Measurements from ENCODE around the gene RXRA.

The RXRA gene

DNA sequence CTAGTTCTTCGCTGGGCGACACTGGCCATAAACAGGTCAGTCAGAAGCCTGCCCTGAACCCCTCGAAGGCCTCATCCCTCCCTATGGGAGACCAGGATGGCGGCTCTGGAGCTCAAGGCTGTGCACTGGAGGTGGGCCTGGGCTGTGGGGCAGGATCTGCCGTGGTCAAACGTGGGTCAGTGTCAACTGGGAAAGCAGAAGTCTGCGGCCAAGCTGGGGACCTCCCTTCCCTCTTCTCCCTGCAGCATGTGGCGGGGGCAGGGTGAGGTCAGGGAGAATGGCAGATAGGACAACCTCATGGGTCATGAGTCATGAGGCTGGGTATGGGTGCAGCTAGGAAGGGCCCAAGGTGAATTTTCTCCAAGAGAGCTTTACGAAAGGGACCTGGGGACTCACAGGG lies 132.9 kb downstream of the RXRA start:
- H3K9me3 ChIP-seq (ENCODE audit: insufficient read depth, low read length), result no peaks in the 10 kb centered on the region
- H3K27me3 ChIP-seq (ENCODE audit: insufficient read depth, insufficient read length), result no peaks in the 10 kb centered on the region
- DNase-seq (ENCODE audit: low read depth, low spot score), result no peak
- H3K36me3 ChIP-seq (ENCODE audit: insufficient read depth, insufficient read length, low read length), result no peaks in the 10 kb centered on the region
- H3K4me1 ChIP-seq (ENCODE audit: insufficient read depth, insufficient read length), result peaks cover 23% of the 10 kb centered on the region
- no peak overlapping the region for H3K4me3 ChIP-seq (ENCODE audit: insufficient read length, low read depth)
- H3K9ac ChIP-seq (ENCODE audit: insufficient read length, low read depth), result no peak overlapping the region
- no peak for TF ChIP-seq ZNF274 (IDR thresholded peaks at IDR 0.05; ENCODE audit: low read depth, low read length)
- no peak for TF ChIP-seq SUZ12 (IDR thresholded peaks at IDR 0.05; ENCODE audit: extremely low read depth, insufficient read depth, insufficient read length)
- no peak for TF ChIP-seq YY1 (IDR thresholded peaks at IDR 0.05; ENCODE audit: insufficient read depth, insufficient read length)

DNA sequence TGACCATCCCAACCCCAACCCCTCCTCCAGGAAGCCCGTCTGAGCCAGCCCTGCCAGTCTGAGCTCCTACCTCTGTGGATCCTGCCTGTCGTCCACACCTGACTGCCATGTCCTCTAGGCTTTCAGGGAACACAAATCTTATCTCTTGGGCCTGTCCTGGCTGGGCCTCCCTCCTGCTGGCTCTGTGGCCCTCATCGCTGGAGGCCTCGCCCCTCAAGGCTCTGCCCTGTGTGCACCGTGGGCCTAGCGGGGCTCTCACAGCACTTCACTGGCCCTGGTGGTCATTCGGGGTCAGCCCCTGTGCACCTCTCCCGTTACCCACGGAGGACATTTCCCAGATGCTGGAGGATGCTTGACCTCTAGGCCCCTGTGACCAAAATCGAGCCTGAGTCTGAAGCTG lies 133.3 kb downstream of the RXRA start:
- Histone ChIP-seq H3K9ac (ENCODE audit: insufficient read length, low read depth) (no peak overlapping the region), H3K27me3 (ENCODE audit: insufficient read depth, insufficient read length) (no peaks in the 10 kb centered on the region), H3K36me3 (ENCODE audit: insufficient read depth, insufficient read length, low read length) (no peaks in the 10 kb centered on the region), H3K9me3 (ENCODE audit: insufficient read depth, low read length) (no peaks in the 10 kb centered on the region), H3K4me1 (ENCODE audit: insufficient read depth, insufficient read length) (peaks cover 18% of the 10 kb centered on the region), H3K4me3 (ENCODE audit: insufficient read length, low read depth) (no peak overlapping the region)
- TF ChIP-seq ZNF274 (IDR thresholded peaks at IDR 0.05; ENCODE audit: low read depth, low read length) (no peak), SUZ12 (IDR thresholded peaks at IDR 0.05; ENCODE audit: extremely low read depth, insufficient read depth, insufficient read length) (no peak), YY1 (IDR thresholded peaks at IDR 0.05; ENCODE audit: insufficient read depth, insufficient read length) (no peak)
- DNase-seq (ENCODE audit: low read depth, low spot score), result no peak

- Histone ChIP-seq H3K27me3 (ENCODE audit: insufficient read depth, insufficient read length) (no peaks in the 10 kb centered on the region), H3K9me3 (ENCODE audit: insufficient read depth, low read length) (no peaks in the 10 kb centered on the region), H3K9ac (ENCODE audit: insufficient read length, low read depth) (no peak overlapping the region), H3K4me1 (ENCODE audit: insufficient read depth, insufficient read length) (peaks cover 18% of the 10 kb centered on the region), H3K36me3 (ENCODE audit: insufficient read depth, insufficient read length, low read length) (no peaks in the 10 kb centered on the region), H3K4me3 (ENCODE audit: insufficient read length, low read depth) (no peak overlapping the region)
- DNase-seq (ENCODE audit: low read depth, low spot score), result no peak
- no peak for TF ChIP-seq YY1 (IDR thresholded peaks at IDR 0.05; ENCODE audit: insufficient read depth, insufficient read length)
- no peak for TF ChIP-seq ZNF274 (IDR thresholded peaks at IDR 0.05; ENCODE audit: low read depth, low read length)
- no peak for TF ChIP-seq SUZ12 (IDR thresholded peaks at IDR 0.05; ENCODE audit: extremely low read depth, insufficient read depth, insufficient read length)
Observed at GRCh38 chr9:134460206-134460605, 134.0 kb downstream of the RXRA start.

- H3K4me1 ChIP-seq (ENCODE audit: insufficient read depth, insufficient read length), result peaks cover 18% of the 10 kb centered on the region
- H3K27me3 ChIP-seq (ENCODE audit: insufficient read depth, insufficient read length), result no peaks in the 10 kb centered on the region
- no peak overlapping the region for H3K4me3 ChIP-seq (ENCODE audit: insufficient read length, low read depth)
- DNase-seq (ENCODE audit: low read depth, low spot score), result no peak
- H3K9ac ChIP-seq (ENCODE audit: insufficient read length, low read depth), result no peak overlapping the region
- no peaks in the 10 kb centered on the region for H3K36me3 ChIP-seq (ENCODE audit: insufficient read depth, insufficient read length, low read length)
- TF ChIP-seq ZNF274 (IDR thresholded peaks at IDR 0.05; ENCODE audit: low read depth, low read length), result no peak
- TF ChIP-seq SUZ12 (IDR thresholded peaks at IDR 0.05; ENCODE audit: extremely low read depth, insufficient read depth, insufficient read length), result no peak
- no peak for TF ChIP-seq YY1 (IDR thresholded peaks at IDR 0.05; ENCODE audit: insufficient read depth, insufficient read length)
- H3K9me3 ChIP-seq (ENCODE audit: insufficient read depth, low read length), result no peaks in the 10 kb centered on the region
Observed at GRCh38 chr9:134460896-134461295, 134.6 kb downstream of the RXRA start.

- no peak for DNase-seq (ENCODE audit: low read depth, low spot score)
- Histone ChIP-seq H3K9ac (ENCODE audit: insufficient read length, low read depth) (no peak overlapping the region), H3K36me3 (ENCODE audit: insufficient read depth, insufficient read length, low read length) (no peaks in the 10 kb centered on the region), H3K27me3 (ENCODE audit: insufficient read depth, insufficient read length) (no peaks in the 10 kb centered on the region), H3K9me3 (ENCODE audit: insufficient read depth, low read length) (no peaks in the 10 kb centered on the region), H3K4me3 (ENCODE audit: insufficient read length, low read depth) (no peak overlapping the region), H3K4me1 (ENCODE audit: insufficient read depth, insufficient read length) (peaks cover 14% of the 10 kb centered on the region)
- no peak for TF ChIP-seq YY1 (IDR thresholded peaks at IDR 0.05; ENCODE audit: insufficient read depth, insufficient read length)
- TF ChIP-seq SUZ12 (IDR thresholded peaks at IDR 0.05; ENCODE audit: extremely low read depth, insufficient read depth, insufficient read length), result no peak
- no peak for TF ChIP-seq ZNF274 (IDR thresholded peaks at IDR 0.05; ENCODE audit: low read depth, low read length)
Observed at GRCh38 chr9:134461426-134461982, 135.2 kb downstream of the RXRA start.

DNA sequence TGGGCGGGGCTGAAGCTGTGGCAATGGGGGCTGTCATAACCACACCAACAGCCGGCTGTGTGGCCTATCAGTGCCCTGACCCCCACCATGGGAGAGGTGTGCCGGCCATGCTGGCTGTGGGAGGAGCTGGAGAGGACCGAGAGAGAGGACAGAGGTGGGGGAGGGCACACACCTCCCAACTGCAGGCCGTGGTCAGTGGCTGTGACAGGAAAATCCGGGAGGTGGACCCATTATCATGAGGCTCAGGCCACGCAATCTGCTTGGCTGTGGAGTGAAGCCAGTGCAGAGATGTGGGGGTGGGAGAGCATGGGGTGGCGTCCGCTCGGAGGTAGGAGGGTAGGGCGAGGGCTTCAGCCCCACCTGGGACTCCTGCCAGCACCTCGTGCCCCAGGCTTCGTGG lies 136.1 kb downstream of the RXRA start:
- peaks cover 7% of the 10 kb centered on the region for H3K4me1 ChIP-seq (ENCODE audit: insufficient read depth, insufficient read length)
- H3K4me3 ChIP-seq (ENCODE audit: insufficient read length, low read depth), result no peak overlapping the region
- H3K9me3 ChIP-seq (ENCODE audit: insufficient read depth, low read length), result no peaks in the 10 kb centered on the region
- no peak for DNase-seq (ENCODE audit: low read depth, low spot score)
- no peaks in the 10 kb centered on the region for H3K36me3 ChIP-seq (ENCODE audit: insufficient read depth, insufficient read length, low read length)
- TF ChIP-seq YY1 (IDR thresholded peaks at IDR 0.05; ENCODE audit: insufficient read depth, insufficient read length), result no peak
- TF ChIP-seq ZNF274 (IDR thresholded peaks at IDR 0.05; ENCODE audit: low read depth, low read length), result no peak
- no peak for TF ChIP-seq SUZ12 (IDR thresholded peaks at IDR 0.05; ENCODE audit: extremely low read depth, insufficient read depth, insufficient read length)
- no peaks in the 10 kb centered on the region for H3K27me3 ChIP-seq (ENCODE audit: insufficient read depth, insufficient read length)
- no peak overlapping the region for H3K9ac ChIP-seq (ENCODE audit: insufficient read length, low read depth)

DNA sequence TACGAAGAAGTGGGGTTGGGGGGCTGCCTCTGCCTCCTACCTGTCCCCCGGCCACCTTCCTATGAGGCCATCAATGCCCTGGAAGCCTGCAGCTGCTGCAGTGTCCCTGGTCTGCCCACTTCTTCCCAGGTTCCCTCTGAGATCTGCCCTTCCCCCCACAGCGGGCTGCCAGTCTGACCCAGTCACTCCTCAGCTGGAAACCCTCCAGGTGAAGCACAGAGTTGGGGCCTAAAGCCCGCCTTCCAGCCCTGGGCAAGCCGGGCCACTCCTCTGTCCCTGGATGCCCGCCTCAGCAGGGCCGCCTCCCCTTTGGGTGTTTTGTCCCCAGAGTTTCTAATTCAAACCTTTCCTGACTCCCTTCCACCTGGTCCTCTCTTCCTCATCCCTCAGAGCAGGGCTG lies 137.0 kb downstream of the RXRA start:
- Histone ChIP-seq H3K27me3 (ENCODE audit: insufficient read depth, insufficient read length) (no peaks in the 10 kb centered on the region), H3K36me3 (ENCODE audit: insufficient read depth, insufficient read length, low read length) (no peaks in the 10 kb centered on the region), H3K4me3 (ENCODE audit: insufficient read length, low read depth) (no peak overlapping the region), H3K9ac (ENCODE audit: insufficient read length, low read depth) (no peak overlapping the region), H3K9me3 (ENCODE audit: insufficient read depth, low read length) (no peaks in the 10 kb centered on the region), H3K4me1 (ENCODE audit: insufficient read depth, insufficient read length) (peaks cover 6% of the 10 kb centered on the region)
- no peak for DNase-seq (ENCODE audit: low read depth, low spot score)
- TF ChIP-seq SUZ12 (IDR thresholded peaks at IDR 0.05; ENCODE audit: extremely low read depth, insufficient read depth, insufficient read length), result no peak
- no peak for TF ChIP-seq ZNF274 (IDR thresholded peaks at IDR 0.05; ENCODE audit: low read depth, low read length)
- no peak for TF ChIP-seq YY1 (IDR thresholded peaks at IDR 0.05; ENCODE audit: insufficient read depth, insufficient read length)
